Astrocyte (in vitro differentiated cells and primary cell): ENCODE data around the gene KIF21B.

Source experiments
- EZH2 ChIP-seq: IDR thresholded peaks from 2 replicates; pipeline ENCODE4 v1.6.1; 2012; ENCODE audit warnings: mild to moderate bottlenecking, low read length, inconsistent platforms; ENCODE audit not compliant: insufficient read depth
- TF ChIP-seq, protein P1 (sequence below): IDR thresholded peaks from 2 replicates; pipeline ENCODE4 v1.5.1; 2011; ENCODE audit warnings: low read depth, mild to moderate bottlenecking, inconsistent platforms, low read length, moderate library complexity; ENCODE audit not compliant: insufficient read depth

DNA sequence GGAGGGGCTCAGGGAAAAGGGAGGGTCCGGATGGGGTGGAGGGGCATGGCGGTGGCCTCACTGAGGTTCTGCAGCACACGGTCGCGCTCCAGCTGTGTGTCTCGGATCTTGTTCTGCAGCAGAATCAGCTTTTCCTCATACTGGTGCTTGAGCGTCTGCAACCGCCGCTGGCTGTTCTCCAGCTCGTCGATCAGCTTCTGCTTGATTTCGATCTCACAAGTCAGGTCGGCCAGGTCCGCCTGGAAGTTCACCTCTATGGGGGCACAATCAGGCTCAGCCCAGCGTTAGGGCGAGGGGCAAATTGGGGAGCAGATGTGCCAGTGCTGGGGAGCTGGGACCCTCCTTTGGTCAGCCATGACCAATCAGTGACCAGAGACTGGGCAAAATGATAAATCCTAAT, 25.2 kb downstream of the KIF21B start:
- TF ChIP-seq, protein P1, sequence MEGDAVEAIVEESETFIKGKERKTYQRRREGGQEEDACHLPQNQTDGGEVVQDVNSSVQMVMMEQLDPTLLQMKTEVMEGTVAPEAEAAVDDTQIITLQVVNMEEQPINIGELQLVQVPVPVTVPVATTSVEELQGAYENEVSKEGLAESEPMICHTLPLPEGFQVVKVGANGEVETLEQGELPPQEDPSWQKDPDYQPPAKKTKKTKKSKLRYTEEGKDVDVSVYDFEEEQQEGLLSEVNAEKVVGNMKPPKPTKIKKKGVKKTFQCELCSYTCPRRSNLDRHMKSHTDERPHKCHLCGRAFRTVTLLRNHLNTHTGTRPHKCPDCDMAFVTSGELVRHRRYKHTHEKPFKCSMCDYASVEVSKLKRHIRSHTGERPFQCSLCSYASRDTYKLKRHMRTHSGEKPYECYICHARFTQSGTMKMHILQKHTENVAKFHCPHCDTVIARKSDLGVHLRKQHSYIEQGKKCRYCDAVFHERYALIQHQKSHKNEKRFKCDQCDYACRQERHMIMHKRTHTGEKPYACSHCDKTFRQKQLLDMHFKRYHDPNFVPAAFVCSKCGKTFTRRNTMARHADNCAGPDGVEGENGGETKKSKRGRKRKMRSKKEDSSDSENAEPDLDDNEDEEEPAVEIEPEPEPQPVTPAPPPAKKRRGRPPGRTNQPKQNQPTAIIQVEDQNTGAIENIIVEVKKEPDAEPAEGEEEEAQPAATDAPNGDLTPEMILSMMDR = no peak
- TF ChIP-seq EZH2 = no peak
